ENCODE measurements around the gene TOMM22. TPM values are rescaled to one million over a fixed set of nuclear protein-coding genes. Genes with fewer than 3 reads are reported as not detected.

Gene TOMM22
- total RNA-seq, 2 donors from 2014 or later: 97.1 to 149 TPM

DNA sequence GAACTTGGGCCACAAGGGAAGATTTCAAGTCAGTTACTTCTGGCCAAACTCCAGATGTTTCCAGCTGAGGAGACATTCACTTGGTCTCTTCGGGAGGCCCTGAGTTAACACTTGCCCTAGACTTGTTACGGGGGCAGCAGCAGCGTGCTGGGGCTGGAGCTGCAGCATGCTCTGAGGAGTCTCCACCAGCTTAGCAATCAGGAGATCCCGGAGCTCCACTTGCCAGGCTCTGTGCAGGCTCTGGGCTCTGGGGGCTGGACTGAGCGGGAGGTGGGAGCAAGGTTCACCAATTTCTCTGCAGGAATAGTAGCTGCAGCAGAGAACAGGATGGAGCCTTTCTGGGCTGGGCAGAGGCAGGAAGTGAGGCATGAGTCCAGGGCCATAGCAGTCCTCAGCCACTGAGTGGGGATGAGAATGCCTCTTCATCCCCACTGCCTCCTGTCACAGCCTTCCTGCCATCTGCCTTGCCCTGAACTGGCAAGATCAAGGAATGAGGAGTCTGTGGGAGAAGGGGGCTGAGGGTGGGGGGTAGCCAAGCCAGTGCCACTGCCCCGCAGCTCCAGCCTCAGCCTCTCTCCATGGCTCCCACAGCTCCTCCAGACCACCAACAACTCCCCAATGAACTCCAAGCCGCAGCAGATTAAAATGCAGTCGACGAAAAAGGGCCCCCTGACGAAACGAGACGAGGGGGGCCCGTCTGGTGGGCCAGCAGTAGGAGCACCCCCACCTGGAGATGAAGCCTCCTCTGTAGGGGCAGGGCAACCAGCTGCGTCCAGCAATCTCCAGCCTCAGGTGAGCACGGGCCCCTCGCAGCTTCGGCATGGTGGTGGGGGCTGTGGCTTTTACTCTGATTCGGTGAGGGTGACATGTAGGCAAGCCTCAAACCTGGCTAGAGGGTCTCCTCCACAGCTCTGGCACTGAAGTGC, 47.4 kb downstream of the TOMM22 start:
- no peak overlapping the region for H3K9ac ChIP-seq (ENCODE audit: low read depth in 2 of 2, low read length in 2 of 2)
- no peaks in the 10 kb centered on the region for H3K9me3 ChIP-seq
- H3K4me3 ChIP-seq: no peak overlapping the region
- no peak overlapping the region for H3K27ac ChIP-seq
- H3K27me3 ChIP-seq: no peaks in the 10 kb centered on the region
- no peak for DNase-seq
- H3K36me3 ChIP-seq: peaks cover 56% of the 10 kb centered on the region
- TF ChIP-seq, protein P1, sequence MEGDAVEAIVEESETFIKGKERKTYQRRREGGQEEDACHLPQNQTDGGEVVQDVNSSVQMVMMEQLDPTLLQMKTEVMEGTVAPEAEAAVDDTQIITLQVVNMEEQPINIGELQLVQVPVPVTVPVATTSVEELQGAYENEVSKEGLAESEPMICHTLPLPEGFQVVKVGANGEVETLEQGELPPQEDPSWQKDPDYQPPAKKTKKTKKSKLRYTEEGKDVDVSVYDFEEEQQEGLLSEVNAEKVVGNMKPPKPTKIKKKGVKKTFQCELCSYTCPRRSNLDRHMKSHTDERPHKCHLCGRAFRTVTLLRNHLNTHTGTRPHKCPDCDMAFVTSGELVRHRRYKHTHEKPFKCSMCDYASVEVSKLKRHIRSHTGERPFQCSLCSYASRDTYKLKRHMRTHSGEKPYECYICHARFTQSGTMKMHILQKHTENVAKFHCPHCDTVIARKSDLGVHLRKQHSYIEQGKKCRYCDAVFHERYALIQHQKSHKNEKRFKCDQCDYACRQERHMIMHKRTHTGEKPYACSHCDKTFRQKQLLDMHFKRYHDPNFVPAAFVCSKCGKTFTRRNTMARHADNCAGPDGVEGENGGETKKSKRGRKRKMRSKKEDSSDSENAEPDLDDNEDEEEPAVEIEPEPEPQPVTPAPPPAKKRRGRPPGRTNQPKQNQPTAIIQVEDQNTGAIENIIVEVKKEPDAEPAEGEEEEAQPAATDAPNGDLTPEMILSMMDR (IDR thresholded peaks at IDR 0.05): no peak
- intact Hi-C loops (cut with DNase I): no loop called here
- H3K4me1 ChIP-seq: no peaks in the 10 kb centered on the region

DNA sequence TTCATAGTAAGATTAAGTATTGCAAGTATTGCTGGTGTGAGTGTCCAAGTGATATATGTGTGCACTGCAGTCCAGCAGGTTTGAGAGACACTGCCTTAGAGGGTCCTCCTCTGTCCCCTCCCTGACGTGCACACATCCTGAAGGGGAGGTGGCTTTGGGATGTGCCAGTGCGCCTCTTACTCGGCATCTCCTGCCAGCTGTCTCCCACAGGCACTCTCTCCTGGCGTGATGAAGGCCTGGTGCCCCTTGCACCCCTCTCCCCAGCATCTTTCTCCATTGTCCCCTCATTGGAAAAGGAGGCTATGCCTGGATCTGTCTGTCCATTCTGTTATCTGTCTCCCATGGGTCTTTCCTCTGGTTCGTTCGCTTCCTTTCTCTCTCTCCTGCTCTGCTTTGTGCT, 48.2 kb downstream of the TOMM22 start:
- no peaks in the 10 kb centered on the region for H3K4me1 ChIP-seq
- no peak overlapping the region for H3K27ac ChIP-seq
- H3K36me3 ChIP-seq: peaks cover 49% of the 10 kb centered on the region
- TF ChIP-seq, protein P1 (IDR thresholded peaks at IDR 0.05): no peak
- no peaks in the 10 kb centered on the region for H3K27me3 ChIP-seq
- no peak for DNase-seq
- no peak overlapping the region for H3K9ac ChIP-seq (ENCODE audit: low read depth in 2 of 2, low read length in 2 of 2)
- intact Hi-C loops (cut with DNase I): no loop called here
- H3K4me3 ChIP-seq: no peak overlapping the region
- no peaks in the 10 kb centered on the region for H3K9me3 ChIP-seq

DNA sequence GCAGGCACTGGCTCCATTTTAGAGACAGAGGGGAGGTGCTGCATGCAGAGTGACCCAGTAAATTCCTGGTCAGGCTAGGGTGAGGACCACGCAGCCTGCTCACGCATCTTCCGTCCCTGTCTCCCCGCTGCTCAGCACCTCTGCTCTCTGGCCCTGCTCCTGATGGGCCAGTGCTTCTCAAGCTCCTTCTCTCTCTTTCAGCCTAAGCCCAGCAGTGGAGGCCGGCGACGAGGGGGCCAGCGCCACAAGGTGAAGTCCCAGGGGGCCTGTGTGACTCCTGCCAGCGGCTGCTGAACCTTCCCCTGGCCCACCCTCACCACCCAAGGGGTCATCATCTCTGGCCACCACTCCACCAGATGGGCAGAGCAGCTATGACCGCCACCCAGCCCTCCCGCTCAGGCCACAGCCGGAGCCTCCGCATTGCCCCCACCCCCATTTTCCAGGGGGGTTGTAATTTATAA, 48.7 kb downstream of the TOMM22 start:
- TF ChIP-seq, protein P1 (IDR thresholded peaks at IDR 0.05): no peak
- peaks cover 44% of the 10 kb centered on the region for H3K36me3 ChIP-seq
- H3K4me1 ChIP-seq: no peaks in the 10 kb centered on the region
- no peaks in the 10 kb centered on the region for H3K27me3 ChIP-seq
- no peak overlapping the region for H3K4me3 ChIP-seq
- H3K27ac ChIP-seq: no peak overlapping the region
- no peak for DNase-seq
- intact Hi-C loops (cut with DNase I): no loop called here
- no peak overlapping the region for H3K9ac ChIP-seq (ENCODE audit: low read depth in 2 of 2, low read length in 2 of 2)
- H3K9me3 ChIP-seq: no peaks in the 10 kb centered on the region

DNA sequence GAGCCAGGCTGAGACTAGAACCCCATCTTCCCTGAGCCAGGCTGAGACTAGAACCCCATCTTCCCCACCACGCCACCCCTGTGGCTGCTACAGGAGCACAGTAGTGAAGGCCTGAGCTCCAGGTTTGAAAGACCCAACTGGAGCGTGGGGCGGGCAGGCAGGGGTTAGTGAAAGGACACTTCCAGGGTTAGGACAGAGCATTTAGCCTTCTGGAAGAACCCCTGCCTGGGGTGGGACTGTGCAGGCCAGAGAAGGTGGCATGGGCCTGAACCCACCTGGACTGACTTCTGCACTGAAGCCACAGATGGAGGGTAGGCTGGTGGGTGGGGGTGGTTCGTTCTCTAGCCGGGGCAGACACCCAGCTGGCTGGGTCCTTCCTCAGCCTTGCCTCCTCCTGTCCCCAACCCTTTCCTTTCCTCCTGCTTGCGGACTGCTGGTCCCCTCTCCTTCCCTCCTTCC, 50.0 kb downstream of the TOMM22 start:
- peaks cover 35% of the 10 kb centered on the region for H3K36me3 ChIP-seq
- intact Hi-C loops (cut with DNase I): loop anchor here (2.0 kb wide), 1 partner anchor 35 kb away; no protein-coding TSS in a partner anchor
- TF ChIP-seq, protein P1 (IDR thresholded peaks at IDR 0.05): no peak
- no peak overlapping the region for H3K9ac ChIP-seq (ENCODE audit: low read depth in 2 of 2, low read length in 2 of 2)
- H3K27ac ChIP-seq: no peak overlapping the region
- H3K4me1 ChIP-seq: no peaks in the 10 kb centered on the region
- H3K9me3 ChIP-seq: no peaks in the 10 kb centered on the region
- no peaks in the 10 kb centered on the region for H3K27me3 ChIP-seq
- no peak overlapping the region for H3K4me3 ChIP-seq
- DNase-seq: no peak

DNA sequence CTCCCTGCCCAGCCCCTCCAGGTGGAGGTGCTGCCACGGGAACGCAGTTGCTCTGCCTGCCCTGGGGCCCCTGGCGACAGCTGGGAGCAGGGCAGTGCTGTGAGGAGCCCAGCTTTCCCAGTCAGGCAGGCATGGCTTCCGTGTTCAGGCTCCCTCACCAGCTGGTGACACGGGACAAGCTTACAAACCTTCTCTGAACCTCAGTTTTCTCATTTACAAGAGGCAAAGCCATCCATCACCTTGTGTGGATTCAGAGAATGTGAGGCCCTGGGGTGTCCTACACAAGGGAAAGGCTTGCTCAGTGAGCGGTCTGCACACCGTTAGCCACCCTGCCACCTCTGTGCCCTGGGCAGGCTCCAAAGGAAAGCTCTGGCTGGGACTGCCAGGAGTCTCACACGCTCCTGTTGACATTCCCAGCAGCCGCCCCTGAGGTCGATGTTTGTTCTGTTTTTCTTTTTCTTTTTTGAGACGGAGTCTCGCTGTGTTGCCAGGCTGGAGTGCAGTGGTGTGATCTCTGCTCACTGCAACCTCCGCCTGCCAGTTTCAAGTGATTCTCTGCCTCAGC, 50.6 kb downstream of the TOMM22 start:
- H3K4me1 ChIP-seq: no peaks in the 10 kb centered on the region
- no peak overlapping the region for H3K9ac ChIP-seq (ENCODE audit: low read depth in 2 of 2, low read length in 2 of 2)
- H3K36me3 ChIP-seq: peaks cover 30% of the 10 kb centered on the region
- intact Hi-C loops (cut with DNase I): loop anchor here (2.0 kb wide), 1 partner anchor 34 kb away; no protein-coding TSS in a partner anchor
- DNase-seq: no peak
- no peaks in the 10 kb centered on the region for H3K27me3 ChIP-seq
- H3K27ac ChIP-seq: no peak overlapping the region
- no peaks in the 10 kb centered on the region for H3K9me3 ChIP-seq
- no peak overlapping the region for H3K4me3 ChIP-seq
- TF ChIP-seq, protein P1 (IDR thresholded peaks at IDR 0.05): no peak
